ENCODE data around the gene ZFYVE26. TPM values are rescaled to one million over a fixed set of nuclear protein-coding genes. Genes with fewer than 3 reads are reported as not detected.

Gene ZFYVE26
- total RNA-seq, 1 donor from 2014 or later = 31.9 TPM

DNA sequence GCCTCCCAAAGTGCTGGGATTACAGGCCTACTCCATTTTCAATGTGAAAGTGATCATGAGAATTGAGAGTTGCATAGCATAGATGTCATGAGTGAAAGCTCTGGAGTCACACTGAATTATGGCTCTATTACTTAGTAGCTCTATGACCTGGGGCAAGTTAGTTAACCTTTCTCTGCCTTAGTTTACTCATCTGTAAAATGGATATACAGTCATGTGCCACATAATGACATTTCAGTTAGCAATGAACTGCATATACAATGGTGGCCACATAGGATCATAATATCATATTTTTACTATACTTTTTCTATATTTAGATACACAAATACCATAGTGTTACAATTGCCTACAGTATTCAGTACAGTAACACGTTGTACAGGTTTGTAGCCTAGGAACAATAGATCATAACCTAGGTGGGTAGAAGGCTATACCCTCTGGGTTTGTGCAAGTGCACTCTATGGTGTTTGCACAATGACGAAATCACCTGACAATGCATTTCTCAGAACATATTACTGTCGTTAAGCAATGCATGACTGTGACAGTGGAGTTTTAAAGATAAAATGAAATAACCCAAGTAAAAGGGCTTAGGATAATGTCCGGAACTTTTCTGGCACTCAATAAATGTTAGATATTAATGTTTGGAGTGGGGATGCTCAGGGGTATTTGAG, 53.1 kb downstream of the ZFYVE26 start:
- intact Hi-C loops (cut with DNase I) = no loop called here
- no peak for ATAC-seq
- DNase-seq (ENCODE audit: low spot score) = no peak

- DNase-seq (ENCODE audit: low spot score) (no peak), ATAC-seq (no peak)
- intact Hi-C loops (cut with DNase I) = no loop called here
Measured at GRCh38 chr14:67762051-67762450, 54.3 kb downstream of the ZFYVE26 start.

DNA sequence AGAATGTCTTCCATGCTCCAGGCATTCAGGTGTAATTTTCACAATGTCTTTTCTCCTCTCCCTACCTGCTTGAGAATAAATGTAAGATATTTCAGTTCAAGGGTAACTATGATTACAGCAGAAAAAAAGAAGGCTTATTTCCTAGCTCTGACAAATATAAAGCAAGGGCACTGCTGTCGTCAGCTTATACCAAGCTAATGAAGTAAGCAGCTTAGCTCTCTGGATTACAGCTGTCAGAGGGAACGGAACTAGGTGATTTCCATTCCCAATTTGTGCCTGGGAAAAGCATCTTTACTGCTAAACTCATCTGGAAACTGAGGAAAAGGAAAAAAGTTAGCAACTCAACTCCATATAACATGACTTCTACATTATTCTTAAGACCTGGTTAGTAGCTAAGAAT, 56.5 kb downstream of the ZFYVE26 start:
- intact Hi-C loops (cut with DNase I) = no loop called here
- ATAC-seq = no peak
- no peak for DNase-seq (ENCODE audit: low spot score)

DNA sequence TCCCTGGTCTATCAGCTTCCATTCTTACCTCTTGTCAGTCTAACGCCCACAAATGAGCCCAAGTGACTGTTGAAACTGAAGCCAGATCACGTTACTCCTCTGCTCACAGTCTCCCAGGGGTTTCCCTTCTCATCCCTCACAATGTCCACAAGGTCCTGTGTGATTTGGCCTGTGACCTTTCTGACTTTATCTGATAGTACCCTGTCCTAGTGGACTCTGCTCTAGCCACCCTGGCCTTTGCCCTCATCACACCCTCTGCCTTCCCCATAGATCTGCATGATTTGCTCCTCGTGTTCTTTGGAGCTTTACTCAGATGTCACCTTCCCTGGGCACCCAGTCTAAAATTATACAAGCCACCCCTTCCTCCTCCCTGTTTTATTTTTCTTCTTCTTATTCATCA, 59.2 kb downstream of the ZFYVE26 start:
- DNase-seq (ENCODE audit: low spot score) (no peak), ATAC-seq (no peak)
- intact Hi-C loops (cut with DNase I) = no loop called here

DNA sequence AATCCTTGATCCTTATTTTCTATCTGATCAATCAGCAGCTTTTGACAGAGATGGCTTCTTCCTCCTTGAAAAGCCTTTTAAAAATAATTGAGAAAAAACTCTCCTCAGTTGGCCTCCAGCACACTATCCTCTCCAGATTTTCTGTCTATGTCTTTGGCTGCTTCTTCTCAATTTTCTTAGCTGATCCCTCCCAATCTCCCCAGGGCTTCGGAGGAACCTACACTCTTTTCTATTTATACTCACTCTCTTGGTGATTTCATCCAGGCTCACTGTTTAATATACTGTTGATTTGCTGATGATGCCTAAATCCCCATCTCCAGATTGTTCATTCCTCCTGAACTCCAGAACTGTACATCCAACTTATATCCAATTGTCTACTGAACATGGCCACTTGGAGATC, 59.9 kb downstream of the ZFYVE26 start:
- intact Hi-C loops (cut with DNase I) = no loop called here
- ATAC-seq = no peak
- no peak for DNase-seq (ENCODE audit: low spot score)

GRCh38 chr14:67749341-67750084, 66.9 kb downstream of the ZFYVE26 start:
- ATAC-seq (no peak), DNase-seq (ENCODE audit: low spot score) (no peak)
- intact Hi-C loops (cut with DNase I) = no loop called here

DNA sequence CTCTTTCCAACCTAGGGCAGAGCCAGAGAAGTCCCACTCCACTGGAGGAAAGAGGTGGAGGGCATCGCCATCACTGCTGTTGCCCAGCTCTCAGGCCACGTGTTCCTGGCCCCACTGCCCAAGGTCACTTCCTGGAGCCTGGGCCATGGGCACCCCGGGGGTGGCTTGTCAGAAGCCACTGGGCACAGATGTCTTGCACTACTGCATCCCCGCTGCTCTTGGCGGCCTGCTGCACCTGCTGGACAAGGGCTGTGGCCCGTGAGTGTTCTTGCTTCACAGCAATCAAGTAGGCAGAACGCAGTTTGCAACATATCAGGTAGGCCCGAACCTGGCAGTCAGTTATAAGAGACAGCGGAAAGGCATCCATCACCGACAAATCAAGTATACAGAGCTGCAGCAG, 68.1 kb downstream of the ZFYVE26 start:
- ATAC-seq = no peak
- intact Hi-C loops (cut with DNase I) = no loop called here
- no peak for DNase-seq (ENCODE audit: low spot score)

DNA sequence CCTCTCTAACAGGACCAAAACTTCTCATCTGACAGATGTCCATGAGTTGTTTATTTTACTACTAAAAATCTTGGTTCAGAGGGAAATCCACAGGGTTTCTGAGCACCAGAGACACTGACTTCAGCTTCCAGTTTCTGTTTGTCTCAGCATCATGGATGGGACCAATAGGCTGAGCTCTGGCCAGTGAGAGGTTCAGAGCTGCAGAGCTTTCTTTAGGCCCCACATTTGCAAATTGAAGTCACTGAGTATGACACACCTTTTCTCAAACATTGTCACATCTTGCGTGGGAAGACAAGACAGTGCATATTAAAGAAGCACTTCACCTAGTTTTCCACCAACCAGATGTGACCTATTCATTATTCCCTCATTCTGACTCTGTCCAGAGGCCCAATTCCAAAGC, 69.5 kb downstream of the ZFYVE26 start:
- ATAC-seq (no peak), DNase-seq (ENCODE audit: low spot score) (no peak)
- intact Hi-C loops (cut with DNase I) = no loop called here

GRCh38 chr14:67744046-67744445, 72.3 kb downstream of the ZFYVE26 start:
- intact Hi-C loops (cut with DNase I) = no loop called here
- no peak for DNase-seq (ENCODE audit: low spot score)
- ATAC-seq = no peak

DNA sequence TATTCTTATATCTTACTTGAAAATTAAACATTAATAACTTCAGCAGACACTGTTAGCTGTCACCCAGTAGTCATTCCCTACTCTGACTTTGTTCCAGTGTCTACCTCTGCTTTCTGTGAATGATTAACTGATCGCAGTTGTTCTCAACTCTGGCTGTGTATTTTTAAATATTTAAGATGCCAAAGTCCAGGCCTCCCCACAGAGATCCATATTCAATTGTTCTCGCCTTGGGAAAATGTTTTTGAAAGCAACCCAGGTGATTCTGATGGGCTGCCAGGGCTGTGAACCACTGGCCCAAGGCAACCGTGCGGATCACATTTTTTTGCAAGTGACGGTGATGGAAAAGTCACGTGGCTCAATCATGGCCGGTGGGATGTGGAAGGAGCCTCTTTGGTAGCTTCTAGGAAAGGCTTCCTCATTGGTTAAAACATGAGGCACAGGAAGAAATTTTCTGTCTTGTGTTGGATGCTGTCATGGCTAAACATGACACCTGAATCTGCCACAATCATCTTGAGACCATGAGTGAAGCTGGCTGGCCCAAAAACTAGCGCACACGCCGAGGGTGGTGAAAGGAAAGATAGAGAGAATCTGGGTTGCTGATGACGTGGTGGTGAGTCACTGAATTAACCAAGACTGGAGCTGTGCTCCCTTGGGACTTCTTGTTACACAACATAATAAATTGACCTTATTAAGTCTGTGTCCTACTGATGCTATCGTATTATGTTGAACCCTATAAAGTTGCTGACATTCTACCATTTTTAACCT, 77.5 kb downstream of the ZFYVE26 start:
- peak; percentile 67 for DNase-seq (ENCODE audit: low spot score)
- intact Hi-C loops (cut with DNase I) = no loop called here
- ATAC-seq = peak; percentile 96

- no peak for DNase-seq (ENCODE audit: low spot score)
- ATAC-seq = no peak
- intact Hi-C loops (cut with DNase I) = no loop called here
Measured at GRCh38 chr14:67736771-67737170, 79.6 kb downstream of the ZFYVE26 start.

DNA sequence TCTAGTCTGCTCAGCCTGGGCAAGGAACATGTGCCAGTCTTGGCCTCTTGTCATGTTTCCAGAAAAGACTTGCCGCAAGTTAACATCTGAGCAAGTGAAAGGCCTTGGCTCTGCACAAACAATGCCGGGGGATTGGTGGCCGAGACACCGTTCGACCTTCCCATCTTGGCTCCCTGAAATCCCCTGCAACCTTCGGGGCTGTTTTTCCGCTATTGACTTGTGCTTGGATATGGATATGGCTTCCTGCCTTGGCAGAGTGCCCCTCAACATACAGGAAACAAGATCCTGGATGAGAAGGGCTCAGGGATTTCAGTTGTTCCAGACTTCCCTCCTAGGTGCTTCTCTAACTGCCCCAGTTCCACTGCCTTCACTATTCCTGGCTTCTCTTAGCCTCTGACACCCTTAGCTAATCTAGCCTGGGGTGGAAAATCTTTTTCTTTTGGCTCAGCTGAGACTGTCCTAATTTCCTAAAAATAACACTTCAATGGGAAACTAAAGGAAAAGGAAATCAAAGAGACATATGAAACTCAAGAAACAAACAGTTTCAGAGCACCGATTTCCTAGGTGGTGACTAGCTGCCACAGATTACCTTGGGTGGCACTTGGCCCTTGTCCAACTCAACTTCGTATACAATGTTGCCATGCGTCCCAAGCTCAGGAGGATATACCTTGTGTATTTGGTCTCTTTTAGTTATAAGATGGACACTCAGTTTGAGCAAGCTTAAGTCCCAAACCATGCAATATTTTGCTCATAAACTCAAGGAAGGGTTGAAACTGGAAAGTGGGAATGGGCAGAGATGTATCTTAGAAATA, 80.8 kb downstream of the ZFYVE26 start:
- no peak for ATAC-seq
- DNase-seq (ENCODE audit: low spot score) = no peak
- intact Hi-C loops (cut with DNase I) = no loop called here

DNA sequence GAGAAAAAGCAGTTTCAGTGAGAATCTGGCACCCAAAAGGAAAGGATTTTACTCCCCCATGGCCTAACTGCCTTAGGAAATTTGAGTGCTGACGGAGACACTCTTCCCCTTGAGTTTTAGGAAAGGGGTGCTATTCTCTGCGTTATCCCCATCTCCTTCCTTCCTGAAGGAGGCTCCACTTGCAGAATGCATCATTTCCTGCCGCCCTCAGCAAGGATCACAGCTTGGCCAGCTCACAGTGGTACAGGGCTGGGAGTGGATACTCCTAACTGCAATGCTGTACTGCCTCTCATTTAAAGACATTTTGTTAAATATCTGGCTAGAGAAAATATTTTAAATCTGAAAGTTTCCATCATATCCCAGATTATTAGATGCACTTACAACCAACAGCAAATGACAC, 81.7 kb downstream of the ZFYVE26 start:
- no peak for ATAC-seq
- intact Hi-C loops (cut with DNase I) = no loop called here
- no peak for DNase-seq (ENCODE audit: low spot score)

- no peak for DNase-seq (ENCODE audit: low spot score)
- ATAC-seq = no peak
Measured at GRCh38 chr14:67733616-67734015, 82.8 kb downstream of the ZFYVE26 start.

DNA sequence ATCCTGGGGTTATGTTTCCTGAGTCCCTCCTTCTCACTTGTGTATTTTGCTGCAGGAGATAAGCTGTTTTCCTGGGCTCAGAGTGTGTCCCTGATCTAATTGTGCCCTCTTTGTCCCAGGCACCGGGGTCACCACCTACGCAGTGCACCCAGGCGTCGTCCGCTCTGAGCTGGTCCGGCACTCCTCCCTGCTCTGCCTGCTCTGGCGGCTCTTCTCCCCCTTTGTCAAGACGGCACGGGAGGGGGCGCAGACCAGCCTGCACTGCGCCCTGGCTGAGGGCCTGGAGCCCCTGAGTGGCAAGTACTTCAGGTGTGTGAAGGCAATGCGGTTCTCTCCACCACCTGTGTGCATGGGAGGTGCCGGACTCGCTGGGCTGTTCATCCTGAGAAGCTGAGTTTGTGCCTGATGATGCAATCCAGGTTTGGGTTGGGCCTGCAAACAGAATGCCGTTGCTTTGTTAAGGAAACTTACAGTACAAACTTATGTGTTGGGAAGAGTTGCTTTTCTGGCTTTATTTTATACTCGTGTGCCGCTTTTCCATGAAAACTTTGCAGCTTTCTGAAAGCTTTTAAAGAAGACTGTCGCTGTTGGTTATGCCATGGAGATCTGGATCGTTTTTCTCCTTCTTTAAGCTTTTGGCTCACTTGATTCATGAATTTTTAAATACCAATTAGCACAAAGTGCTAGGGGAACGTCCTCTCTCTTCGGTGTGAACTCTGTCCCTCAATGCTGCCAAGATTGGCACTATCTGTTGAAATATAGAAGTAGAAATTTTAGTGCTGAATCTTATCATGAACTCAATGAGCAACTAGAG, 87.1 kb downstream of the ZFYVE26 start:
- intact Hi-C loops (cut with DNase I) = loop anchor here (5.0 kb wide), 1 partner anchor 1957 kb away; no protein-coding TSS in a partner anchor
- ATAC-seq (no peak), DNase-seq (ENCODE audit: low spot score) (no peak)

More at GRCh38 chr14:67733616-67734015, 82.8 kb downstream of the ZFYVE26 start:
- intact Hi-C loops (cut with DNase I) = no loop called here

DNA sequence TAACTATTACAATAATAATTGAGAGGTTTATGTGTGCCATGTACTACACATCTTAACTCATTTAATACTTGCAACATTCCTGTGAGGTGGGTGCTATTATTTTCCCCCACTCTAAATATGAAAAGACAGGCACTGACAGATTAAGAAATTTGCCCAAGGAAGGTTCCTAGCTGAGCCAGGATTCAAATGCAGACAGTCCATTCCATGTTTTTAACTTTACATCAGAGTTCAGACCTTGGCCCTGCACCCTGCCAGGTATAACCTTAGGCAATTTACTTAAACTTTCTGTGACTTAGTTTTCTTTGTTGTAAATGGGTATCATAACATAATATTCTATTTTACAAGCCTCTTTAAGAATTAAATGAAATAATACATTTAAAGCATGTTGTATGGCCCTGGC, 88.1 kb downstream of the ZFYVE26 start:
- ATAC-seq = no peak

GRCh38 chr14:67727361-67727760, 89.0 kb downstream of the ZFYVE26 start:
- ATAC-seq (no peak), DNase-seq (ENCODE audit: low spot score) (no peak)
- intact Hi-C loops (cut with DNase I) = loop anchor here (5.0 kb wide), 1 partner anchor 1955 kb away; no protein-coding TSS in a partner anchor

More for the DNA sequence above, 88.1 kb downstream of the ZFYVE26 start:
- intact Hi-C loops (cut with DNase I) = loop anchor here (5.0 kb wide), 1 partner anchor 1956 kb away; no protein-coding TSS in a partner anchor
- DNase-seq (ENCODE audit: low spot score) = no peak

- no peak for ATAC-seq
- intact Hi-C loops (cut with DNase I) = loop anchor here (5.0 kb wide), 1 partner anchor 1953 kb away; no protein-coding TSS in a partner anchor
- no peak for DNase-seq (ENCODE audit: low spot score)
Measured at GRCh38 chr14:67725171-67725570, 91.2 kb downstream of the ZFYVE26 start.

Data from sciatic nerve (tissue), 2 donors.